Kidney tubule cell (primary cell): ENCODE data around the gene ADCY2.

ENCODE experiments used
- DNase-seq: peaks from one replicate; pipeline ENCODE4 v3.0.0-alpha.2; 2018; ENCODE audit warnings: low spot score

The ADCY2 gene

GRCh38 chr5:7395947-7396712 is at the start of gene ADCY2:
Gene ADCY2, plus strand, starts transcription at chr5:7396138. Its CDS starts 159 bp downstream, at chr5:7396297.
- DNase-seq = peak; percentile 38

- no peak for DNase-seq
Observed at GRCh38 chr5:7347377-7347776, 48.6 kb upstream of the ADCY2 start.

- DNase-seq = no peak
Observed at GRCh38 chr5:7348168-7348854, 47.6 kb upstream of the ADCY2 start.

GRCh38 chr5:7361593-7361992 is 34.3 kb upstream of the ADCY2 start:
- no peak for DNase-seq

GRCh38 chr5:7363067-7363677 is 32.8 kb upstream of the ADCY2 start:
- no peak for DNase-seq

GRCh38 chr5:7364226-7364875 is 31.6 kb upstream of the ADCY2 start:
- no peak for DNase-seq

- no peak for DNase-seq
Observed at GRCh38 chr5:7367780-7368179, 28.2 kb upstream of the ADCY2 start.

GRCh38 chr5:7372399-7372798 is 23.5 kb upstream of the ADCY2 start:
- DNase-seq = no peak

- no peak for DNase-seq
Observed at GRCh38 chr5:7374186-7374585, 21.8 kb upstream of the ADCY2 start.

- DNase-seq = no peak
Observed at GRCh38 chr5:7375457-7375856, 20.5 kb upstream of the ADCY2 start.

- no peak for DNase-seq
Observed at GRCh38 chr5:7376871-7377270, 19.1 kb upstream of the ADCY2 start.

GRCh38 chr5:7377761-7378160 is 18.2 kb upstream of the ADCY2 start:
- no peak for DNase-seq

- DNase-seq = no peak
Observed at GRCh38 chr5:7382588-7382987, 13.3 kb upstream of the ADCY2 start.

- no peak for DNase-seq
Observed at GRCh38 chr5:7385681-7386080, 10.3 kb upstream of the ADCY2 start.

GRCh38 chr5:7388553-7388952 is 7.4 kb upstream of the ADCY2 start:
- no peak for DNase-seq

GRCh38 chr5:7391215-7391614 is 4.7 kb upstream of the ADCY2 start:
- DNase-seq = peak; percentile 64

- peak; percentile 29 for DNase-seq
Observed at GRCh38 chr5:7391814-7392692, 3.9 kb upstream of the ADCY2 start.

- no peak for DNase-seq
Observed at GRCh38 chr5:7392693-7393024, 3.3 kb upstream of the ADCY2 start.

GRCh38 chr5:7393921-7394799 is 1.8 kb upstream of the ADCY2 start:
- no peak for DNase-seq

GRCh38 chr5:7394889-7395431 is 978 bp upstream of the ADCY2 start:
- no peak for DNase-seq
